Measurements from ENCODE around the gene MUSTN1.

MUSTN1 gene

GRCh38 chr3:52848617-52849016 lies 13.8 kb upstream of the MUSTN1 start:
- peak in 1 of 2 donors; percentile 69 for DNase-seq
- no peak overlapping the region for H3K4me3 ChIP-seq
- intact Hi-C loops (cut with DNase I; ENCODE audit: low total_unique reads), result no loop called here
- peaks cover 0 to 48% (median 32%) of the 10 kb centered on the region in 4 donors for H3K4me1 ChIP-seq
- TF ChIP-seq CTCF (IDR thresholded peaks at IDR 0.05), result no peak
- H3K27ac ChIP-seq, result peak overlapping the region; percentile 86 to 91
- H3K9me3 ChIP-seq, result no peaks in the 10 kb centered on the region
- H3K27me3 ChIP-seq, result no peaks in the 10 kb centered on the region
- peaks cover 25 to 70% (median 48%) of the 10 kb centered on the region in 3 donors for H3K36me3 ChIP-seq

- DNase-seq, result peak in 1 of 2 donors; percentile 38
- no peak for TF ChIP-seq CTCF (IDR thresholded peaks at IDR 0.05)
- Histone ChIP-seq H3K36me3 (peaks cover 26 to 70% (median 39%) of the 10 kb centered on the region in 3 donors), H3K4me3 (no peak overlapping the region), H3K4me1 (peaks cover 0 to 57% (median 40%) of the 10 kb centered on the region in 4 donors), H3K27ac (peak overlapping the region; percentile 86 to 91), H3K9me3 (no peaks in the 10 kb centered on the region), H3K27me3 (no peaks in the 10 kb centered on the region)
- intact Hi-C loops (cut with DNase I; ENCODE audit: low total_unique reads), result no loop called here
Measured at GRCh38 chr3:52847726-52848125, 12.9 kb upstream of the MUSTN1 start.

GRCh38 chr3:52847241-52847640 lies 12.4 kb upstream of the MUSTN1 start:
- intact Hi-C loops (cut with DNase I; ENCODE audit: low total_unique reads), result no loop called here
- H3K9me3 ChIP-seq, result no peaks in the 10 kb centered on the region
- peak in 1 of 2 donors; percentile 17 for DNase-seq
- no peaks in the 10 kb centered on the region for H3K27me3 ChIP-seq
- H3K4me3 ChIP-seq, result no peak overlapping the region
- peaks cover 0 to 62% (median 45%) of the 10 kb centered on the region in 4 donors for H3K4me1 ChIP-seq
- peaks cover 28 to 70% (median 35%) of the 10 kb centered on the region in 3 donors for H3K36me3 ChIP-seq
- peak overlapping the region; percentile 86 to 91 for H3K27ac ChIP-seq
- TF ChIP-seq CTCF (IDR thresholded peaks at IDR 0.05), result no peak

- peak in 1 of 2 donors; percentile 26 for DNase-seq
- Histone ChIP-seq H3K4me3 (no peak overlapping the region), H3K4me1 (peaks cover 0 to 70% (median 48%) of the 10 kb centered on the region in 4 donors), H3K9me3 (no peaks in the 10 kb centered on the region), H3K27ac (peak overlapping the region; percentile 86 to 91), H3K27me3 (no peaks in the 10 kb centered on the region), H3K36me3 (peaks cover 23 to 70% (median 28%) of the 10 kb centered on the region in 3 donors)
- intact Hi-C loops (cut with DNase I; ENCODE audit: low total_unique reads), result no loop called here
- no peak for TF ChIP-seq CTCF (IDR thresholded peaks at IDR 0.05)
Measured at GRCh38 chr3:52846432-52846965, 11.7 kb upstream of the MUSTN1 start.

- Histone ChIP-seq H3K9me3 (no peaks in the 10 kb centered on the region), H3K36me3 (peaks cover 23 to 70% (median 23%) of the 10 kb centered on the region in 3 donors), H3K4me3 (no peak overlapping the region), H3K27ac (peak overlapping the region; percentile 86 to 91), H3K27me3 (no peaks in the 10 kb centered on the region), H3K4me1 (peaks cover 0 to 76% (median 51%) of the 10 kb centered on the region in 4 donors)
- DNase-seq, result peak in 1 of 2 donors; percentile 25
- intact Hi-C loops (cut with DNase I; ENCODE audit: low total_unique reads), result no loop called here
- TF ChIP-seq CTCF (IDR thresholded peaks at IDR 0.05), result peak in 1 of 2 experiments; percentile 35
Measured at GRCh38 chr3:52845691-52846431, 11.0 kb upstream of the MUSTN1 start.

Measured in tibial artery (tissue), 4 donors.